WTC11 (cell line): ENCODE data around the gene COPA. TPM values are rescaled to one million over a fixed set of nuclear protein-coding genes. Genes with fewer than 3 reads are reported as not detected.

Experiments
- ATAC-seq: fragments of 200-7000 bp; cut with Tn5 transposase; 2 replicates; pipeline ENCODE4 v1.10.0; 2021; ENCODE audit warnings: mild to moderate bottlenecking, moderate library complexity
- CTCF ChIA-PET: fragments of 300-600 bp; sonication (Branson Sonifier 250); formaldehyde crosslinking; loops from one replicate; lab custom pipeline; 2021; ENCODE audit warnings: antibody characterized with exemption; lab: Charles Lee
- POLR2A ChIA-PET: fragments of 350-600 bp; sonication (Branson Sonifier 250); formaldehyde crosslinking; loops from one replicate; lab custom pipeline; 2021; ENCODE audit warnings: antibody characterized with exemption; lab: Charles Lee
- DNase-seq: peaks from one replicate; pipeline ENCODE4 v3.0.0; 2021; ENCODE audit warnings: low spot score
- H3K27ac Mint-ChIP-seq: 2 replicates; pipeline ENCODE4 v1.8.0; 2021; ENCODE audit warnings: mixed read lengths
- H3K27me3 Mint-ChIP-seq: 2 replicates; pipeline ENCODE4 v1.8.0; 2021; ENCODE audit warnings: low read depth, mild to moderate bottlenecking, moderate library complexity, mixed read lengths
- H3K36me3 Mint-ChIP-seq: 2 replicates; pipeline ENCODE4 v1.8.0; 2021; ENCODE audit warnings: mixed read lengths
- H3K4me1 Mint-ChIP-seq: 2 replicates; pipeline ENCODE4 v1.8.0; 2022; ENCODE audit warnings: mixed read lengths
- H3K4me3 Mint-ChIP-seq: 2 replicates; pipeline ENCODE4 v1.8.0; 2021; ENCODE audit warnings: mild to moderate bottlenecking, moderate library complexity, mixed read lengths
- H3K9me3 Mint-ChIP-seq: 2 replicates; pipeline ENCODE4 v1.8.0; 2021; ENCODE audit warnings: mixed read lengths
- ARID4B ChIP-seq: sonication (generic); formaldehyde crosslinking; IDR thresholded peaks from 2 replicates; pipeline ENCODE4 v1.8.0; 2023; ENCODE audit warnings: missing genetic modification reagents, mild to moderate bottlenecking, borderline replicate concordance
- CREM ChIP-seq: sonication (generic); formaldehyde crosslinking; IDR thresholded peaks from 2 replicates; pipeline ENCODE4 v1.8.1; 2022; ENCODE audit warnings: mild to moderate bottlenecking, missing genetic modification reagents, moderate library complexity
- CTCF ChIP-seq: fragments of 200-600 bp; IDR thresholded peaks from 2 replicates; pipeline ENCODE4 v1.8.0; 2022; ENCODE audit warnings: antibody characterized with exemption
- FOXK1 ChIP-seq: sonication (generic); formaldehyde crosslinking; IDR thresholded peaks from 2 replicates; pipeline ENCODE4 v1.8.0; 2022; ENCODE audit warnings: mild to moderate bottlenecking, moderate library complexity, missing genetic modification reagents
- IRF2 ChIP-seq: sonication (generic); formaldehyde crosslinking; IDR thresholded peaks from 2 replicates; pipeline ENCODE4 v1.8.0; 2022; ENCODE audit warnings: low read depth, missing genetic modification reagents, borderline replicate concordance
- JAZF1 ChIP-seq: fragments of 250-450 bp; sonication (Bioruptor Pico); IDR thresholded peaks from 2 replicates; pipeline ENCODE4 v1.9.0; 2021; ENCODE audit warnings: moderate library complexity, mild to moderate bottlenecking, inconsistent platforms
- JUN ChIP-seq: sonication (generic); formaldehyde crosslinking; IDR thresholded peaks from 2 replicates; pipeline ENCODE4 v1.8.0; 2023; ENCODE audit warnings: mild to moderate bottlenecking, missing genetic modification reagents
- NFE2L1 ChIP-seq: sonication (generic); formaldehyde crosslinking; IDR thresholded peaks from 2 replicates; pipeline ENCODE4 v1.8.1; 2023; ENCODE audit warnings: missing genetic modification reagents
- NR2C2 ChIP-seq: sonication (generic); formaldehyde crosslinking; IDR thresholded peaks from 2 replicates; pipeline ENCODE4 v1.8.0; 2022; ENCODE audit warnings: mild to moderate bottlenecking, missing genetic modification reagents
- SMAD3 ChIP-seq: sonication (generic); formaldehyde crosslinking; IDR thresholded peaks from 2 replicates; pipeline ENCODE4 v1.8.0; 2022; ENCODE audit warnings: missing genetic modification reagents, mild to moderate bottlenecking, borderline replicate concordance
- STAT6 ChIP-seq: sonication (generic); formaldehyde crosslinking; conservative IDR thresholded peaks from 2 replicates; pipeline ENCODE4 v1.8.1; 2023; ENCODE audit warnings: mild to moderate bottlenecking, low read depth, missing genetic modification reagents, moderate library complexity
- ZNF416 ChIP-seq: fragments of 250-450 bp; sonication (Bioruptor Pico); IDR thresholded peaks from 2 replicates; pipeline ENCODE4 v1.9.0; 2021; ENCODE audit warnings: mild to moderate bottlenecking, inconsistent platforms
- ZNF532 ChIP-seq: fragments of 250-450 bp; sonication (Bioruptor Pico); IDR thresholded peaks from 2 replicates; pipeline ENCODE4 v1.9.0; 2021; ENCODE audit warnings: mild to moderate bottlenecking, borderline replicate concordance
- total RNA-seq: library from RNA; stranded (reverse); gene quantifications from 3 replicates; pipeline ENCODE4 v1.2.3, GENCODE V29; 2021

COPA gene
- total RNA-seq, 1 experiment from 2014 or later, result 126 TPM

- POLR2A ChIA-PET, result no interaction called here
- no peak overlapping the region for H3K27ac Mint-ChIP-seq
- no peaks in the 10 kb centered on the region for H3K9me3 Mint-ChIP-seq
- H3K4me3 Mint-ChIP-seq, result no peak overlapping the region
- TF ChIP-seq JUN, result no peak
- no peak for TF ChIP-seq ARID4B
- no peak for TF ChIP-seq SMAD3
- TF ChIP-seq IRF2, result no peak
- no peak for TF ChIP-seq JAZF1 (CRISPR knock-in tag)
- TF ChIP-seq CREM (CRISPR knock-in tag), result no peak
- TF ChIP-seq FOXK1 (CRISPR knock-in tag), result no peak
- ATAC-seq, result no peak
- peaks cover 29% of the 10 kb centered on the region for H3K4me1 Mint-ChIP-seq
- no peak for DNase-seq
- H3K36me3 Mint-ChIP-seq, result peaks cover 12% of the 10 kb centered on the region
- H3K27me3 Mint-ChIP-seq, result no peaks in the 10 kb centered on the region
- CTCF ChIA-PET, result no interaction called here
Observed at GRCh38 chr1:160255781-160256300, 87.2 kb downstream of the COPA start.

- POLR2A ChIA-PET, result interaction anchor here (0.8 to 1.5 kb wide), 7 partner anchors 9 to 154 kb away, joined by 3 to 6 read pairs (median 3); partner anchors contain the start of genes DCAF8 and IGSF8
- Mint-ChIP-seq H3K27me3 (no peaks in the 10 kb centered on the region), H3K4me3 (no peak overlapping the region), H3K4me1 (peaks cover 6% of the 10 kb centered on the region), H3K36me3 (peaks cover 6% of the 10 kb centered on the region), H3K9me3 (no peaks in the 10 kb centered on the region), H3K27ac (peak overlapping the region; percentile 91)
- CTCF ChIA-PET, result interaction anchor here (0.6 to 3.1 kb wide), 74 partner anchors 11 to 295 kb away, joined by 3 to 109 read pairs (median 6); partner anchors contain the start of genes ATP1A2, CASQ1, COPA and DCAF8
- DNase-seq, result peak; percentile 63
- TF ChIP-seq NR2C2 (CRISPR knock-in tag) (no peak), CTCF (peak; percentile 37; the same call in 1 of the 2 replicates)
- ATAC-seq, result peak; percentile 99
Observed at GRCh38 chr1:160251687-160252526, 91.1 kb downstream of the COPA start.

GRCh38 chr1:160251011-160251410, 92.0 kb downstream of the COPA start:
- H3K9me3 Mint-ChIP-seq, result no peaks in the 10 kb centered on the region
- ATAC-seq (no peak), DNase-seq (no peak)
- H3K36me3 Mint-ChIP-seq, result peaks cover 6% of the 10 kb centered on the region
- peaks cover 6% of the 10 kb centered on the region for H3K4me1 Mint-ChIP-seq
- no peak overlapping the region for H3K4me3 Mint-ChIP-seq
- ChIA-PET POLR2A (interaction anchor here (1.3 kb wide), 1 partner anchor 10 kb away, joined by 3 read pairs; no protein-coding TSS in a partner anchor), CTCF (interaction anchor here (1.8 to 3.1 kb wide), 10 partner anchors 13 to 205 kb away, joined by 5 to 109 read pairs (median 40); partner anchors contain the start of genes CASQ1, DCAF8 and PEX19)
- no peaks in the 10 kb centered on the region for H3K27me3 Mint-ChIP-seq
- H3K27ac Mint-ChIP-seq, result peak overlapping the region; percentile 60; the same call in 1 of the 2 replicates
- no peak for TF ChIP-seq SMAD3
- TF ChIP-seq ZNF532 (CRISPR knock-in tag), result no peak
- no peak for TF ChIP-seq NFE2L1 (CRISPR knock-in tag)
- TF ChIP-seq STAT6 (CRISPR knock-in tag), result no peak
- TF ChIP-seq JUN, result no peak
- no peak for TF ChIP-seq ZNF416
